HCT116 (cell line): ENCODE data around the gene FAM240B.

ENCODE experiments used
- ELF1 ChIP-seq: IDR thresholded peaks from 2 replicates; pipeline ENCODE4 v1.6.1; 2012; ENCODE audit warnings: low read depth, borderline replicate concordance
- EZH2 ChIP-seq: fragments of 200-600 bp; sonication (generic); IDR thresholded peaks from 2 replicates; pipeline ENCODE4 v1.6.1; 2017; ENCODE audit warnings: antibody characterized with exemption, mixed run types
- POLR2A ChIP-seq: IDR thresholded peaks from 2 replicates; pipeline ENCODE4 v1.7.0; 2011; ENCODE audit warnings: borderline replicate concordance; ENCODE audit not compliant: insufficient read depth, insufficient read length; ENCODE audit errors: extremely low read depth
- RAD21 ChIP-seq: IDR thresholded peaks from 2 replicates; pipeline ENCODE4 v1.6.1; 2012; ENCODE audit warnings: low read depth, mild to moderate bottlenecking
- TCF7L2 ChIP-seq: IDR thresholded peaks from 2 replicates; pipeline ENCODE4 v1.7.0; 2011; ENCODE audit warnings: borderline replicate concordance, inconsistent platforms; ENCODE audit not compliant: insufficient read depth, insufficient read length; ENCODE audit errors: extremely low read depth
- TF ChIP-seq, protein P1 (sequence below), 3 experiments: fragments of 200-600 bp in 1 of 3; sonication (generic) in 1 of 3; IDR thresholded peaks in 2 of 3; conservative IDR thresholded peaks in 1 of 3; 2 replicates each; pipeline ENCODE4 v1.5.1; 2012 to 2017; ENCODE audit warnings: low read depth in 2 of 3, low read length in 2 of 3, antibody characterized with exemption in 1 of 3, borderline replicate concordance in 1 of 3, control low read depth in 1 of 3, mild to moderate bottlenecking in 1 of 3, mixed read lengths in 1 of 3, mixed run types in 1 of 3, moderate library complexity in 1 of 3; ENCODE audit not compliant: insufficient read depth in 1 of 3

DNA sequence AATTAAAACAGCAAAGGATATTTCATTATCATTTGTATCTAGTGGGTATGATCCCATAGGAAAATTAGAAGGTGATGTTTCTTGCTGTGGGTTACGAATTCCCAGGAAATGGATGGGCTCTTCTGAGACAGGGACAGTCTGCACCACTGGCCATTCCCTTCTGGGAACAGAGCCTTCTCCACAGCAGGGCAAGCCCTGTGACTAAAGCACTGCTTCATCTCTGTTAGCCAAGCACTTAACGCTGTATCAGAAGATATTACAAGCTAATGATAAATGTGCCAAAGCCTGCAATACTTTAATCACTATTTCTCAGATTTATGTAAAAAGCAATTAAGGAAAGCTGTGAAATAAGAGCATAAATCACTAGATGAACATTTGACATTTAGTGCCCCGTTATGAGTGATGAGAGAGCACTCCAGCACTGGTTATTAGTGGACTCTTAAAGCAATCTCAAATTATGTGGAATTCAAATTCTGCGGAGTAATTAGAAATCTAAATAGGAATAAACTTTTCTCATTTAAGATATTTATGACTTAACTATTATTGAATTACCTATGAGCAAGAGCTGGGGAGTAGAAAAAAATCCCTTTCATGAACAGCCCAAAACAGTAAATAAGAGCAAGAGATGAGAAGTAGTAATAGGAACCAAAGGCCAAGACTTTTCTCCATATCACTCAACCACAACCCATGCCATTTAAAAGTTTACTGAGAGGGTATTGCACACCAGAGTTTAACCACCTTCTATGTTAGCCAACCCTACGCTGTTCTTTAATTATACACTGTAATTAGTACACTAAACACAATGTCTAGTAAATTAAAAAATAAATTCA lies 49.2 kb downstream of the FAM240B start:
- TF ChIP-seq, protein P1, sequence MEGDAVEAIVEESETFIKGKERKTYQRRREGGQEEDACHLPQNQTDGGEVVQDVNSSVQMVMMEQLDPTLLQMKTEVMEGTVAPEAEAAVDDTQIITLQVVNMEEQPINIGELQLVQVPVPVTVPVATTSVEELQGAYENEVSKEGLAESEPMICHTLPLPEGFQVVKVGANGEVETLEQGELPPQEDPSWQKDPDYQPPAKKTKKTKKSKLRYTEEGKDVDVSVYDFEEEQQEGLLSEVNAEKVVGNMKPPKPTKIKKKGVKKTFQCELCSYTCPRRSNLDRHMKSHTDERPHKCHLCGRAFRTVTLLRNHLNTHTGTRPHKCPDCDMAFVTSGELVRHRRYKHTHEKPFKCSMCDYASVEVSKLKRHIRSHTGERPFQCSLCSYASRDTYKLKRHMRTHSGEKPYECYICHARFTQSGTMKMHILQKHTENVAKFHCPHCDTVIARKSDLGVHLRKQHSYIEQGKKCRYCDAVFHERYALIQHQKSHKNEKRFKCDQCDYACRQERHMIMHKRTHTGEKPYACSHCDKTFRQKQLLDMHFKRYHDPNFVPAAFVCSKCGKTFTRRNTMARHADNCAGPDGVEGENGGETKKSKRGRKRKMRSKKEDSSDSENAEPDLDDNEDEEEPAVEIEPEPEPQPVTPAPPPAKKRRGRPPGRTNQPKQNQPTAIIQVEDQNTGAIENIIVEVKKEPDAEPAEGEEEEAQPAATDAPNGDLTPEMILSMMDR (IDR thresholded peaks at IDR 0.05 in 2 of 3, conservative IDR thresholded peaks at IDR 0.05 in 1 of 3; ENCODE audit: borderline replicate concordance in 1 of 3, insufficient read depth in 1 of 3, low read depth in 2 of 3, low read length in 2 of 3) = no peak
- no peak for TF ChIP-seq TCF7L2
- no peak for TF ChIP-seq ELF1
- TF ChIP-seq EZH2 = no peak
- TF ChIP-seq POLR2A = no peak
- TF ChIP-seq RAD21 = no peak
